Measurements from ENCODE around the gene BMP6. TPM values are rescaled to one million over a fixed set of nuclear protein-coding genes. Genes with fewer than 3 reads are reported as not detected.

The BMP6 gene
- total RNA-seq, 4 donors from 2014 or later: 1.8 to 7.4 (median 3.8) TPM

GRCh38 chr6:7806711-7807110 lies 80.8 kb downstream of the BMP6 start:
- H3K27ac ChIP-seq: no peak overlapping the region
- no peak overlapping the region for H3K4me3 ChIP-seq
- no peaks in the 10 kb centered on the region for H3K36me3 ChIP-seq
- no peak for DNase-seq (ENCODE audit: low spot score in 2 of 2)
- TF ChIP-seq CTCF (IDR thresholded peaks at IDR 0.05) (no peak), POLR2A (IDR thresholded peaks at IDR 0.05) (no peak), POLR2AphosphoS5 (IDR thresholded peaks at IDR 0.05) (no peak), EP300 (IDR thresholded peaks at IDR 0.05) (no peak)
- H3K9me3 ChIP-seq: no peaks in the 10 kb centered on the region
- WGBS: 45% methylated on average over 1 of the region's 1 CpG
- H3K27me3 ChIP-seq: peaks cover 7% of the 10 kb centered on the region
- H3K4me1 ChIP-seq: no peaks in the 10 kb centered on the region

- DNase-seq (ENCODE audit: low spot score in 2 of 2): no peak
- H3K27me3 ChIP-seq: peaks cover 7% of the 10 kb centered on the region
- H3K36me3 ChIP-seq: no peaks in the 10 kb centered on the region
- TF ChIP-seq POLR2AphosphoS5 (IDR thresholded peaks at IDR 0.05): no peak
- 81% methylated on average over 7 of the region's 7 CpGs for WGBS
- H3K4me3 ChIP-seq: no peak overlapping the region
- no peak overlapping the region for H3K27ac ChIP-seq
- H3K4me1 ChIP-seq: no peaks in the 10 kb centered on the region
- no peaks in the 10 kb centered on the region for H3K9me3 ChIP-seq
These were observed 83.4 kb downstream of the BMP6 start for GRCh38 chr6:7809346-7809745.

GRCh38 chr6:7811441-7811840 lies 85.5 kb downstream of the BMP6 start:
- DNase-seq (ENCODE audit: low spot score in 2 of 2): no peak
- Histone ChIP-seq H3K4me3 (no peak overlapping the region), H3K36me3 (no peaks in the 10 kb centered on the region), H3K27ac (no peak overlapping the region), H3K9me3 (no peaks in the 10 kb centered on the region), H3K4me1 (no peaks in the 10 kb centered on the region), H3K27me3 (peaks cover 4% of the 10 kb centered on the region)
- 66% methylated on average over 9 of the region's 9 CpGs for WGBS
- TF ChIP-seq POLR2A (IDR thresholded peaks at IDR 0.05): no peak
- no peak for TF ChIP-seq CTCF (IDR thresholded peaks at IDR 0.05)
- no peak for TF ChIP-seq POLR2AphosphoS5 (IDR thresholded peaks at IDR 0.05)
- TF ChIP-seq EP300 (IDR thresholded peaks at IDR 0.05): no peak

- no peaks in the 10 kb centered on the region for H3K27me3 ChIP-seq
- no peak overlapping the region for H3K4me3 ChIP-seq
- no peaks in the 10 kb centered on the region for H3K36me3 ChIP-seq
- no peaks in the 10 kb centered on the region for H3K9me3 ChIP-seq
- 65% methylated on average over 2 of the region's 2 CpGs for WGBS
- no peak for DNase-seq (ENCODE audit: low spot score in 2 of 2)
- no peaks in the 10 kb centered on the region for H3K4me1 ChIP-seq
- no peak overlapping the region for H3K27ac ChIP-seq
- TF ChIP-seq POLR2AphosphoS5 (IDR thresholded peaks at IDR 0.05): no peak
- TF ChIP-seq EP300 (IDR thresholded peaks at IDR 0.05): no peak
- no peak for TF ChIP-seq POLR2A (IDR thresholded peaks at IDR 0.05)
- no peak for TF ChIP-seq CTCF (IDR thresholded peaks at IDR 0.05)
These were observed 86.7 kb downstream of the BMP6 start for GRCh38 chr6:7812623-7813022.

- no peak overlapping the region for H3K27ac ChIP-seq
- TF ChIP-seq POLR2AphosphoS5 (IDR thresholded peaks at IDR 0.05) (no peak), POLR2A (IDR thresholded peaks at IDR 0.05) (no peak), CTCF (IDR thresholded peaks at IDR 0.05) (no peak), EP300 (IDR thresholded peaks at IDR 0.05) (no peak)
- no peaks in the 10 kb centered on the region for H3K9me3 ChIP-seq
- H3K27me3 ChIP-seq: no peaks in the 10 kb centered on the region
- no peak overlapping the region for H3K4me3 ChIP-seq
- no peak for DNase-seq (ENCODE audit: low spot score in 2 of 2)
- 93% methylated on average over 1 of the region's 1 CpG for WGBS
- H3K36me3 ChIP-seq: no peaks in the 10 kb centered on the region
- no peaks in the 10 kb centered on the region for H3K4me1 ChIP-seq
These were observed 87.3 kb downstream of the BMP6 start for GRCh38 chr6:7813193-7813592.

- H3K27ac ChIP-seq: no peak overlapping the region
- H3K9me3 ChIP-seq: no peaks in the 10 kb centered on the region
- no peaks in the 10 kb centered on the region for H3K4me1 ChIP-seq
- no peak for TF ChIP-seq EP300 (IDR thresholded peaks at IDR 0.05)
- TF ChIP-seq POLR2A (IDR thresholded peaks at IDR 0.05): no peak
- no peak for TF ChIP-seq CTCF (IDR thresholded peaks at IDR 0.05)
- no peak for TF ChIP-seq POLR2AphosphoS5 (IDR thresholded peaks at IDR 0.05)
- H3K36me3 ChIP-seq: no peaks in the 10 kb centered on the region
- no peak overlapping the region for H3K4me3 ChIP-seq
- H3K27me3 ChIP-seq: no peaks in the 10 kb centered on the region
- 84% methylated on average over 3 of the region's 3 CpGs for WGBS
- no peak for DNase-seq (ENCODE audit: low spot score in 2 of 2)
These were observed 87.8 kb downstream of the BMP6 start for GRCh38 chr6:7813704-7814103.
